ENCODE measurements around the gene PRKN.

PRKN gene

DNA sequence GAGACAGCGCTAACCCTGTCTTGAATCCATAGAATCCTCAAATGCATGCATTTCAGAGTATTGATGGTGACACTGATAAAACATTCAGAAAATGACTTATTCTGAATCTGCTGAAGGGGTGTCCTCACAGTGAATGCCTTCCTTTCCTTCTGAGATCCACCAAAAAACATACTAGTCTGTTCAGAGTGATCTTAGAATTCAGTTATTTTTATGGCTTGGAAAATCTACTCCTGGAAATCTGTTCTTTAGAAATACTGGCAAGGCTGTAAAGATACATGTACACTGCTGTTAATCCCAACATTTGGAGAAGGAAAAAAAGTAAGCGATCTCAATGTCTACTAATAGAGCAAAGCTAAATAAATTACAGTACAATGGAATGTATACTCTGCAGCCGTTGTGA lies 781.1 kb downstream of the PRKN start:
- no peaks in the 10 kb centered on the region for H3K9me3 ChIP-seq (ENCODE audit: control insufficient read depth, insufficient read depth, low read depth, low read length)
- no peaks in the 10 kb centered on the region for H3K36me3 ChIP-seq (ENCODE audit: control insufficient read depth in 2 of 2, insufficient read depth in 1 of 2, low read length in 2 of 2)
- H3K4me3 ChIP-seq (ENCODE audit: low read depth, low read length) = no peak overlapping the region
- POLR2A ChIA-PET = no interaction called here
- H3K4me1 ChIP-seq (ENCODE audit: control insufficient read depth, insufficient read depth, low read length) = no peaks in the 10 kb centered on the region
- CTCF ChIA-PET = no interaction called here
- TF ChIP-seq ZNF223 (tag by site-specific recombination; IDR thresholded peaks at IDR 0.05) (no peak), ZNF302 (tag by site-specific recombination; IDR thresholded peaks at IDR 0.05; ENCODE audit: low read depth) (no peak), ZNF324 (tag by site-specific recombination; IDR thresholded peaks at IDR 0.05) (no peak)
- TF ChIP-seq, protein P1, sequence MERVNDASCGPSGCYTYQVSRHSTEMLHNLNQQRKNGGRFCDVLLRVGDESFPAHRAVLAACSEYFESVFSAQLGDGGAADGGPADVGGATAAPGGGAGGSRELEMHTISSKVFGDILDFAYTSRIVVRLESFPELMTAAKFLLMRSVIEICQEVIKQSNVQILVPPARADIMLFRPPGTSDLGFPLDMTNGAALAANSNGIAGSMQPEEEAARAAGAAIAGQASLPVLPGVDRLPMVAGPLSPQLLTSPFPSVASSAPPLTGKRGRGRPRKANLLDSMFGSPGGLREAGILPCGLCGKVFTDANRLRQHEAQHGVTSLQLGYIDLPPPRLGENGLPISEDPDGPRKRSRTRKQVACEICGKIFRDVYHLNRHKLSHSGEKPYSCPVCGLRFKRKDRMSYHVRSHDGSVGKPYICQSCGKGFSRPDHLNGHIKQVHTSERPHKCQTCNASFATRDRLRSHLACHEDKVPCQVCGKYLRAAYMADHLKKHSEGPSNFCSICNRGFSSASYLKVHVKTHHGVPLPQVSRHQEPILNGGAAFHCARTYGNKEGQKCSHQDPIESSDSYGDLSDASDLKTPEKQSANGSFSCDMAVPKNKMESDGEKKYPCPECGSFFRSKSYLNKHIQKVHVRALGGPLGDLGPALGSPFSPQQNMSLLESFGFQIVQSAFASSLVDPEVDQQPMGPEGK (tag by site-specific recombination; IDR thresholded peaks at IDR 0.05) = no peak
- TF ChIP-seq, protein P2, sequence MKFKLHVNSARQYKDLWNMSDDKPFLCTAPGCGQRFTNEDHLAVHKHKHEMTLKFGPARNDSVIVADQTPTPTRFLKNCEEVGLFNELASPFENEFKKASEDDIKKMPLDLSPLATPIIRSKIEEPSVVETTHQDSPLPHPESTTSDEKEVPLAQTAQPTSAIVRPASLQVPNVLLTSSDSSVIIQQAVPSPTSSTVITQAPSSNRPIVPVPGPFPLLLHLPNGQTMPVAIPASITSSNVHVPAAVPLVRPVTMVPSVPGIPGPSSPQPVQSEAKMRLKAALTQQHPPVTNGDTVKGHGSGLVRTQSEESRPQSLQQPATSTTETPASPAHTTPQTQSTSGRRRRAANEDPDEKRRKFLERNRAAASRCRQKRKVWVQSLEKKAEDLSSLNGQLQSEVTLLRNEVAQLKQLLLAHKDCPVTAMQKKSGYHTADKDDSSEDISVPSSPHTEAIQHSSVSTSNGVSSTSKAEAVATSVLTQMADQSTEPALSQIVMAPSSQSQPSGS (tag by site-specific recombination; IDR thresholded peaks at IDR 0.05; ENCODE audit: low read depth) = no peak
- no peak overlapping the region for H3K27ac ChIP-seq (ENCODE audit: extremely low read depth, low read depth, low read length)

DNA sequence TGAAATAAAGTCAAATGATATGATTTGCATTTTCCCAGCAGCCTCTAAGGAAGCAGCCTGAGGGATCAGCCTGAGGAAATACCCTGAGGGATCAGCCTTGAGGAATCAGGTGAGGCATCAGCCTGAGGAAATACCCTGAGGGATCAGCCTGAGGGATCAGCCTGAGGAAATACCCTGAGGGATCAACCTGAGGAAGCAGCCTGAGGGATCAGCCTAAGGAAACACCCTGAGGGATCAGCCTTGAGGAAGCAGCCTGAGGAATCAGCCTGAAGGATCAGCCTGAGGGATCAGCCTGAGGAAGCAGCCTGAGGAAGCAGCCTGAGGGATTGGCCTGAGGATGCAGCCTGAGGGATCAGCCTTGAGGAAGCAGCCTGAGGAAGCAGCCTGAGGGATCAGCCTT lies 784.0 kb downstream of the PRKN start:
- TF ChIP-seq ZNF747 (tag by site-specific recombination; IDR thresholded peaks at IDR 0.05) = no peak
- TF ChIP-seq ZNF670 (tag by site-specific recombination; IDR thresholded peaks at IDR 0.05; ENCODE audit: low read depth) = no peak
- no peak for TF ChIP-seq ZNF146 (tag by site-specific recombination; IDR thresholded peaks at IDR 0.05)
- TF ChIP-seq, protein P3, sequence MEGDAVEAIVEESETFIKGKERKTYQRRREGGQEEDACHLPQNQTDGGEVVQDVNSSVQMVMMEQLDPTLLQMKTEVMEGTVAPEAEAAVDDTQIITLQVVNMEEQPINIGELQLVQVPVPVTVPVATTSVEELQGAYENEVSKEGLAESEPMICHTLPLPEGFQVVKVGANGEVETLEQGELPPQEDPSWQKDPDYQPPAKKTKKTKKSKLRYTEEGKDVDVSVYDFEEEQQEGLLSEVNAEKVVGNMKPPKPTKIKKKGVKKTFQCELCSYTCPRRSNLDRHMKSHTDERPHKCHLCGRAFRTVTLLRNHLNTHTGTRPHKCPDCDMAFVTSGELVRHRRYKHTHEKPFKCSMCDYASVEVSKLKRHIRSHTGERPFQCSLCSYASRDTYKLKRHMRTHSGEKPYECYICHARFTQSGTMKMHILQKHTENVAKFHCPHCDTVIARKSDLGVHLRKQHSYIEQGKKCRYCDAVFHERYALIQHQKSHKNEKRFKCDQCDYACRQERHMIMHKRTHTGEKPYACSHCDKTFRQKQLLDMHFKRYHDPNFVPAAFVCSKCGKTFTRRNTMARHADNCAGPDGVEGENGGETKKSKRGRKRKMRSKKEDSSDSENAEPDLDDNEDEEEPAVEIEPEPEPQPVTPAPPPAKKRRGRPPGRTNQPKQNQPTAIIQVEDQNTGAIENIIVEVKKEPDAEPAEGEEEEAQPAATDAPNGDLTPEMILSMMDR (tag by site-specific recombination; IDR thresholded peaks at IDR 0.05) = no peak
- no peak for TF ChIP-seq ZNF48 (tag by site-specific recombination; IDR thresholded peaks at IDR 0.05)
- TF ChIP-seq, protein P4, sequence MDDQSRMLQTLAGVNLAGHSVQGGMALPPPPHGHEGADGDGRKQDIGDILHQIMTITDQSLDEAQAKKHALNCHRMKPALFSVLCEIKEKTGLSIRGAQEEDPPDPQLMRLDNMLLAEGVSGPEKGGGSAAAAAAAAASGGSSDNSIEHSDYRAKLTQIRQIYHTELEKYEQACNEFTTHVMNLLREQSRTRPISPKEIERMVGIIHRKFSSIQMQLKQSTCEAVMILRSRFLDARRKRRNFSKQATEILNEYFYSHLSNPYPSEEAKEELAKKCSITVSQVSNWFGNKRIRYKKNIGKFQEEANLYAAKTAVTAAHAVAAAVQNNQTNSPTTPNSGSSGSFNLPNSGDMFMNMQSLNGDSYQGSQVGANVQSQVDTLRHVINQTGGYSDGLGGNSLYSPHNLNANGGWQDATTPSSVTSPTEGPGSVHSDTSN (CRISPR knock-in tag; IDR thresholded peaks at IDR 0.05) = no peak
- TF ChIP-seq, protein P5, sequence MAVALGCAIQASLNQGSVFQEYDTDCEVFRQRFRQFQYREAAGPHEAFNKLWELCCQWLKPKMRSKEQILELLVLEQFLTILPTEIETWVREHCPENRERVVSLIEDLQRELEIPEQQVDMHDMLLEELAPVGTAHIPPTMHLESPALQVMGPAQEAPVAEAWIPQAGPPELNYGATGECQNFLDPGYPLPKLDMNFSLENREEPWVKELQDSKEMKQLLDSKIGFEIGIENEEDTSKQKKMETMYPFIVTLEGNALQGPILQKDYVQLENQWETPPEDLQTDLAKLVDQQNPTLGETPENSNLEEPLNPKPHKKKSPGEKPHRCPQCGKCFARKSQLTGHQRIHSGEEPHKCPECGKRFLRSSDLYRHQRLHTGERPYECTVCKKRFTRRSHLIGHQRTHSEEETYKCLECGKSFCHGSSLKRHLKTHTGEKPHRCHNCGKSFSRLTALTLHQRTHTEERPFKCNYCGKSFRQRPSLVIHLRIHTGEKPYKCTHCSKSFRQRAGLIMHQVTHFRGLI (tag by site-specific recombination; IDR thresholded peaks at IDR 0.05) = no peak
- no peak for TF ChIP-seq ZNF311 (tag by site-specific recombination; IDR thresholded peaks at IDR 0.05; ENCODE audit: borderline replicate concordance)
- TF ChIP-seq ZFP3 (tag by site-specific recombination; IDR thresholded peaks at IDR 0.05; ENCODE audit: low read depth) = no peak
- TF ChIP-seq, protein P6, sequence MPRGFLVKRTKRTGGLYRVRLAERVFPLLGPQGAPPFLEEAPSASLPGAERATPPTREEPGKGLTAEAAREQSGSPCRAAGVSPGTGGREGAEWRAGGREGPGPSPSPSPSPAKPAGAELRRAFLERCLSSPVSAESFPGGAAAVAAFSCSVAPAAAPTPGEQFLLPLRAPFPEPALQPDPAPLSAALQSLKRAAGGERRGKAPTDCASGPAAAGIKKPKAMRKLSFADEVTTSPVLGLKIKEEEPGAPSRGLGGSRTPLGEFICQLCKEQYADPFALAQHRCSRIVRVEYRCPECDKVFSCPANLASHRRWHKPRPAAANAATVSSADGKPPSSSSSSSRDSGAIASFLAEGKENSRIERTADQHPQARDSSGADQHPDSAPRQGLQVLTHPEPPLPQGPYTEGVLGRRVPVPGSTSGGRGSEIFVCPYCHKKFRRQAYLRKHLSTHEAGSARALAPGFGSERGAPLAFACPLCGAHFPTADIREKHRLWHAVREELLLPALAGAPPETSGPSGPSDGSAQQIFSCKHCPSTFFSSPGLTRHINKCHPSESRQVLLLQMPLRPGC (tag by site-specific recombination; IDR thresholded peaks at IDR 0.05) = no peak
- no peak for TF ChIP-seq ZEB2 (tag by site-specific recombination; IDR thresholded peaks at IDR 0.05)
- TF ChIP-seq MEIS1 (CRISPR knock-in tag; IDR thresholded peaks at IDR 0.05; ENCODE audit: borderline replicate concordance) = no peak
- no peak for TF ChIP-seq SCRT2 (tag by site-specific recombination; IDR thresholded peaks at IDR 0.05)
- Histone ChIP-seq H3K9me3 (ENCODE audit: control insufficient read depth, insufficient read depth, low read depth, low read length) (no peaks in the 10 kb centered on the region), H3K4me1 (ENCODE audit: control insufficient read depth, insufficient read depth, low read length) (no peaks in the 10 kb centered on the region), H3K27ac (ENCODE audit: extremely low read depth, low read depth, low read length) (no peak overlapping the region), H3K4me3 (ENCODE audit: low read depth, low read length) (no peak overlapping the region), H3K36me3 (ENCODE audit: control insufficient read depth in 2 of 2, insufficient read depth in 1 of 2, low read length in 2 of 2) (no peaks in the 10 kb centered on the region)
- ChIA-PET CTCF (no interaction called here), POLR2A (no interaction called here)
